HG02763 (cell line): Measurements from ENCODE around the gene LTBP2.

Experiments used
- ATAC-seq: cut with Tn5 transposase; IDR thresholded peaks from one replicate; pipeline ENCODE4 v1.9.1; 2021; ENCODE audit warnings: mild to moderate bottlenecking, moderate library complexity; ENCODE audit not compliant: unreplicated experiment

LTBP2 gene

DNA sequence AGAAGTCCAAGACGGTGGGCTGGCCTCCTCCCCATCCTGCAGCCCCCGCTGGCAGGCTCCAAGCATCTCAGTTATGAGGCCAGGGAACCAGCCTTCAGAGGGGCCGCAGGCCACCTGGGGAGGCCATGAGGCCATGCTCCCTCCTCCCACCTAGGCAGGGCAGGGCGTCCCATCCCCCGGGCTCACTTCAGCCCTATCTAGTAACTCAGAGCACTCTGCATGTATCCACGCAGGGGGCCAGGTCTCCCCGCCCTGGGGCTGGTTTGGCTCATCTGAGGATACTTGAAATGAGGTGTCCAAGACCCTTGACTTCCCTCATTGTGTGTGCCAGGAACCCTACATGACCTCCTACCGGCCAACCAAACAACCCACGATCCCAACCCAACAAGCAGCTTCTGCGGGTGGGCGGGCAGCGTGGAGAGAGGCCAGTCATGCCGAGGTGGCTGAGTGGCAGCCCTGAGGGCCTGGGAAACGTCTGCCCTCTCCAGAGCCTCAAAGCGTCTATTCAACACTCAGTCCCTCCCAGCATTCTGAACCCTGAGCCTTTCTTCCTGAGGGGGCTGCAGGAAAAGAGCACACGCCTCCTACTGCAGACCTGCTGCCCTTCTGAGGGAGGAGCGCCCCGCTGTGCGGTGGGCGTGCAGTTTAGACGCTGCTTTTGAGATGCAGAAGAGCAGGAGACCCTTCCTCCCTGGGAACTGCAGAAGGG lies 101.7 kb downstream of the LTBP2 start:
- no peak for ATAC-seq

DNA sequence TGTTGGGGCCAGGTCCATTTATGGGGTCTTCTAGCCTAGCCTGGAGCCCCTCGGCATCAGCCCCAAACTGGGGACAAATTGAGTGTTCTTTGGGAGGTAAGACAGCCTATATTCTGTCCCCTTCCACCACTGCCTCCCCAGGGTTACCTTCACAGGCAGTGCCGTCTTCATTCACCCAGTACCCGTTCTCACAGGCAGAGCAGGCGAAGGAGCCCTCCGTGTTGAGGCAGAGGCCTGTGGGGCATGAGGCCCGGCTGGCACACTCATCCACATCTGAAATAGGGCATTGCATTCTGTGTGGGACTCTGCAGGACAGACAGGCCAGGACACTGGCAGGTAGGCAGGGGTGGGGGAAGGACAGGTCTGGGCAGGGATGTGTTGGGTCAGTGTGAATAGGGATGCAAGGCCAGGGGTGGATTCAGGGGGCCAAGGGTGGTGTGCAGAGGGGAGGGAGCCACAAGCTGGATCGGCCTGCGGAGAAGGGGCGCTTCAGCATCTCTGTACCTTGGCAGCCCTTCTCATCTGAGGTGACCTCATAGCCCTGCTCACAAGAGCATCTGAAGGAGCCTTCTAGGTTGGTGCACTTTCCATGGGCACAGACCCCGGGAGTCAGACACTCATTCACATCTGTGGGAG lies 102.3 kb downstream of the LTBP2 start:
- no peak for ATAC-seq

DNA sequence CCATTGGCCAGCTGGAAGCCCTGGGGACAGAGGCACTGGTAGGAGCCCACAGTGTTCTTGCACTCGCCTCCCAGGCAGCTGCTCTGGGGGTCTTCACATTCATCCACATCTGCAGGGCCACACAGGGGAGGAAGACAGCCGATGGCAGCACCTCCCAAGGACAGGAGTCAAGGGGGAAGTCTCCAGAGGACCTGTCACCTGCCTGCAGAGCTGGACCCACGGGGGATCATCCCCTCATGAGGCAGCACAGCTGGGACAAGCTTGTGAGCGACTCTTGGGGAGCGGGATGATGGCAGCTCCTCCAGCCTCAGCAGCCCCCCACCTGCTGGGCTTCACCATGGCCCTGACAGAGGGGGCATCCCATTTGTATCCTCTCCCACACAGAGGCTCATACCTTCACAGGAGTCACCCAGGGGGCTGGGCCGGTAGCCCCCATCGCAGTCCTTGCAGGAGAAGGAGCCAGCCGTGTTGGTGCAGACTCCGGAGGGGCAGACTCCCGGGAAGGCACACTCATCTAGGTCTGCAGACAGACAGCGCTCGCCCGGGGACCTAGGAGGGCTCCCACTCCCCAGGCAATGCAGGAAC lies 103.1 kb downstream of the LTBP2 start:
- ATAC-seq = no peak

DNA sequence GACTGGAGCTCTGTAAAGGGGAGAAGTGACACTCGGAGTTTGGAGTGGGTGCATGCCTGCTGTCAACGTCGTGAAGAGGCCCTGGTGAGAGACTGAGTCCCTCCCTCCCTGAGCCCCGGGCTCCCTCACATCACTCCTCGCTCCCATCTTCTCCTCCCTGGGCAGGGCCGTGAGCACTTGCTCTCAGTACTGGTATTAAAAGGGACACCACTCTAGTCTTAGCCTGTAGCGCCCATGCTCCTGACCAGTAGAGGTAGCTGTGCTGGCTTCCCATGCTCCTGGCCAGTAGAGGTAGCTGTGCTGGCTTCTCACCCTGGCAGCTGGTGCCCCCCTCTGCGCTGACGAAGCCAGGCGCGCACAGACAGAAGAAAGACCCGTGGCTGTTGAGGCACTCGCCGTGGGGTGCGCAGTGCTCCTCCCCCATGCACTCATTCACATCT lies 103.7 kb downstream of the LTBP2 start:
- no peak for ATAC-seq

DNA sequence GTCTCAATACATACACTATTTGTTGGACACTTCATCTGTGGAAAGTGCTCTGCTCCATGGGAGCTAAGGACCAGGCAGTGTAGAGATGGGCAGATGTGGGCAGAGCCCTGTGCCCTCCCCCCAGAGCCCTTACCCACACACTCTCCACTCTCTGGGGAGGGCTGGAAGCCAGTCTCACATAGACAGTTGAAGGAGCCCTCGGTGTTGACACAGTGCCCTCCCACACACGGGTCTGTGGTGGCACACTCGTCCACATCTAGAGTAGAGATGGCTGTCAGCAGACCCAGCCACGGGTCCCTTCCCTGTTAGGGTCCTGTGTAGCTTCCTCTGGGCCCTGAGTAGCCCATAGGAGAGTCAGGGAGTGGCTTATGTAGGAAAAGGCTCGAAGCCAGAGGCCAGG lies 104.2 kb downstream of the LTBP2 start:
- no peak for ATAC-seq

DNA sequence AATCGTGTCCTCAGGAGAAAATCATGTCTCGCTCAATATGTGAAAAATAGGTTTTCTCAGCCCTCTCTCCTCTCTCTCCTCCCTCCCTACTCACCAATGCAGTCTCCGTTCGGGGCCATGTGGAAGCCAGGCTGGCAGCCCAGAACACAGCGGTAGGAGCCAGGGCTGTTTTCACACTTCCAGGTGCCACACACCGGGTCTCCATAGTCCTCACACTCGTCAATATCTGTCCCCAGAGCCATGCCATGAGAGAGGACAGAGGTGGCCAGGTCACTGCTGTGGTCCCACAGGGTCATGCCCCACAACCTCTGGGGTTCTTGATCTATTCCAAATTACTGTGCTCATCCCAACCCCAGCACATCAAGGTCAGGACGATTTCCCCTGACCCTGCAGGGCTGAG lies 105.0 kb downstream of the LTBP2 start:
- no peak for ATAC-seq

DNA sequence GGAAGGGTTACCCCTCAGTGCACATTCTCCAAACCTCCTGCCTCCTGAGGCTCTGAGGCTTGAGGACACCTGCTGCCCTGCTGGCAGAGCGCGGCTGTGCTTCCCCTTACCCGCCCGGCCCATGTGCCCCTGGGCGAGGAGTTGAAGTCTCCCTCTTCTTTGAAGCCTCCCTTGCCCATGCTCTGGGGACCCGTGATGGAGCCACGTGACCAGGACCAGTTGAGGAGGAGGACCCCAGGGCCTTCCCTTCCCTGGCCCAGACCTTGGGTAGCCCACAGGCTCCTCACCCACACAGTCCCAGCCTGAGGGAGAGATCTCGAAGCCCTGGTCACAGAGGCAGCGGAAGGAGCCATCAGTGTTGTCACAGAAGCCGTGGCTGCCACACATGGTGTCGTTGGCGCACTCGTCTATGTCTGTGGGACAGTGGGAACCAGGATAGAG lies 105.6 kb downstream of the LTBP2 start:
- ATAC-seq = no peak

DNA sequence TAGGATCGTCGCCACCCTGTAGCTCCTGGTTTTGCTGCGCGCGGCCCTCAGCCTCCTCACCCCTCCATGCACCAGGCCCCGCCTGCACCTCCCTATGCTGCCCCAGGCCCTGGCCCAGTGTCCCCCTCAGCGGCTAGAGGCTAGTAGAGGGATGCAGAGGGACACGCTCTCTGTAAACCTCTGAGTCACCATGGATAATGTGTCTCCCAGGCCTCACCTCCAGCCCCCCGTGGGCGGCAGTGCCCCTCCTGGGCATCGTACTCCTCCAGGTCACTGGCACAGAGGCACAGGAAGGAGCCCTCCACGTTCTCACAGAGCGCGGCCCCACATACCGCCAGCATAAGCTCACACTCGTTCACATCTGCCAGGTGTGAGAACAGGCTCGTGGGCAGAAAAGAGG lies 106.2 kb downstream of the LTBP2 start:
- ATAC-seq = no peak

DNA sequence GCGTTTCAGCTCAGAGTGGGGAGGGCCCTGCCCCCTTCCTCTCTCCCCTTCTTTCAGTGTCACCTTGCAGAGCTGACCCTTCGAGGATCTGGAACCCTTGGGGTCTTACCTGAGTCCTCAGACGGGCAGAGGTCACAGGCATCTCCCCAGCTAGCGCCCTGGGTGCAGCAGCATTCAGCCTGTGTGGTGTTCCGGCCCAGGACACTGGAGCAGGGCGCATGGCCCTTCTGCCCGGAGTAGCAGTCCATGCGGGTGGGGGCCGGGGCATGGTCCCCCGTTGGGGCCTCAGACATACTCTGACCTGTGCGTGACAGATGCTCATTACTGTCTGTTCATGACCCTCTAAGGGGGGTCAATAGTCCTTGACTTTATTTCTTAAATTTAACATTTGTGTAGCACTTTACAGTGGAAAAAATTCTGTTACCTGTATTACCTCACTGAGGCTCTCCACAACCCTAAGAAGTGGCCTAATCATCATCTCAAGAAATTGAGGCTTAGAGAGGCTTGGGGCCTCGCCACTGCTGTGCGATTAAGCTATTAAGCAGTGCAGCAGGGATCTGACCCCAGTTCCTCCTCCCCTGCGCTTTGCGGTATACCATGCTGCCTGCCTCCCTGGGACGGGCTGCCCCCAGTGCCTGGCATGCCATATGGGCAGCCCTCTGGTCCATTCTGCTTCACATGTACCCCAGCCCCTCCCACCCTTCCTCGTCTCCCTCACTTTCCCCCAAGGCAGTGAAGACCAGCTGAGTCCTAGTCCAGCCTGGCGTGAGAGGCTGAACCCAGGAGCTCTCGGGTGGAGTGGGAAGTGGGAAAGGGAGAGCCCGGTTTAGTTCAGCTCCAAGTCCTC lies 106.9 kb downstream of the LTBP2 start:
- no peak for ATAC-seq

DNA sequence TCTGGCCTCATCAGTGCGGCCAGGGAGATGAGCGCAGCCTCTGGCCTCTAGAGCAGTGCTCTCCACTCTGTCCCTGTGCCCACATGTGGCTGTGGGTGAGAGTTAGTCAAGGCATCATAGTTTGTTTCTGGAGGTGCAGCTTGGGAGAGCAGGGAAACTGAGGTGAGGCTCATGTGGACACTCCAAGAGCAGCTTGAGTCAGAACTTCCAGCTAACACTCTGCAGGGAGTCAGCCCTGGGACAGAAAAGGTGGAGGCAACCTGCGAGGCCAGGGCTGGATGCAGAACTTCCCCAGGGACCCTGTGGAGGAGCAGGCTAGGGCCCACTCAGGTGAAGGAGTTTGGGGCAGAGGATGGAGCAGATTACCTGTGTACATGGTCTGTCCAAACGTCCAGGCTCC lies 107.6 kb downstream of the LTBP2 start:
- ATAC-seq = no peak

DNA sequence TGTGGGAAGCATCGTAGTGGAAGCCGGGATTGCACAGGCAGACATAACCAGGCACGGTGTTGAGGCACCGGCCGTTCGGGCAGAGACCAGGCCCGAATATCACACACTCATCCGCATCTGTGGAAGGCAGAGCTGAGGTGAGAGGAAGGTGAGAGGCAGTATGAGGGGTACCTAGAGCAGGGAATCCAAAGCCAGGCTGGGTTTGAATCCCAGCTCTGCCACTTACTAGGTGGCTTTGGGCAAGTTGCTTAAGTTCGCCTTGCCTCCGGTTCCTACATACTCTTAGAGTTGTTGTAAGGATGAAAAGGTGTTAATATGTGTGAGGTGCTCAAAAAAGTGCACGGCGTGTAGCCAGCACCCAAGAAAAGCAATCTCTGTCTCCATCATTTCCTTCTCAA lies 108.1 kb downstream of the LTBP2 start:
- no peak for ATAC-seq

DNA sequence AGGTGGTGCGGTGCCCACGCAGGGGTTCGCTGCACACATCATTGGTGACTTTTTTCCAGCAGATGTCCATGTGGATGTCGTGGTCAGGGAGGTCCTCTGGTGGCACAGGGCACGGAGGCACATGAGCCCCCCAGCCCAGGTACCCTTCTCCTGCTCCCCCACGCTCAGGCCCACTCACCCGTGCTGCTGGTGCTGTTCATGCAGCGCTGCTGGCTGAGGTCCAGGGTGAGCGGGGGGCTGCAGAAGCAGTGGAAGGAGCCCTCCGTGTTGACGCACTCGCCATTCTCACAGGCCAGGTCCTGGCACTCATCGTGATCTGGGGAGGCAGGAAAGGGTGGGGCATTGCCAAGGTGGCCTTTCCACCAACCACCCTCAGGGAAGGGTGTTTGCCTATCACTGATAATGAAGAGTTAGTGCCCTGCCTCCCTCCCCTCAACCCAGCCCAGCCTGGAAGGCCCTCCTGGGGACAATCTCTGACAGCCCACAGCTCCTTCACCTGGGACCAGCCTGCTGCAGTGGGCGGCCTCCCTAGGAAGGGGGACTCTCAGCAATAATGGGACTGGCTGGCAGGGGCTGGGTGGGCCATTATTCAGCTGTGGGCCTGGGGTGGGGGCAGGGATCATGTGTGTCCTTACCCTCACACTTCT lies 108.6 kb downstream of the LTBP2 start:
- ATAC-seq = no peak

DNA sequence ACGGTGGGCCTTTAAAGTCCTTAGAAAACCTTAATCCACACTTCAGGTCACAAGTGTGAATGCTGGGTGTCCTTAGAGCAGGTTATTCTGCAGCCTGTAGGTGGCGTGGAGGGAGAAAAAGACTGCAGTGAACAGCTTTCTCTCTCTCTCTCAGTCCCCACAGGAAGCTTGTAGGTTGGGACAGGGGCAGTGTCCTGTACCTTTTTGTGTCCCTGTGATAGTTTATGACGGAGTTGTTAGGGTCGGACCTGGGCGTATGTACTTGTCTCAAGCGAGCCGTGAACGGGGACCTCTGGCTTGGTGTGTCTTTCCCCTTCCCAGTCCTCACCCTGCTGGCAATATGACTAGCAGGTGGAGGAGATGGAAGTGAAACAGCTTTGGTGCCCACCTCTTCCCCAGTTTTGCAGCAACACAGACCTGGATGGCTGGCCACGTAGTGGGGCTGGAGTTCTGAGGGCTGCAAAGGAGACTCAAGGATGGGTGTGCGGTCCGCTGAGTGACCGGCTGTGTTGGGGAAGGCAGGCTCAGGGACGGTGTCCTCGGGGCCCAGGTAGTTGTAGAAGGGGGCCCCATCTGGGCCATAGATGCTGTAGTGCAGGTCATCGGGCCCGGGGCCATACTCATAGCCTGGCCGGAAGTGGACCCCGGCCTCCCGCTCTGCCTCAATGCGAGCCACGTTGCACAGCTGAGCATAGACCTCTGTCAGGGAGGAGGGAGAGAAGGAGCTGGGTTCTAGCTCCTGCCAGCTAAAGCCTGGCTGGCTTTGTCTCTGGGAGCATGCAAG lies 109.6 kb downstream of the LTBP2 start:
- ATAC-seq = no peak

DNA sequence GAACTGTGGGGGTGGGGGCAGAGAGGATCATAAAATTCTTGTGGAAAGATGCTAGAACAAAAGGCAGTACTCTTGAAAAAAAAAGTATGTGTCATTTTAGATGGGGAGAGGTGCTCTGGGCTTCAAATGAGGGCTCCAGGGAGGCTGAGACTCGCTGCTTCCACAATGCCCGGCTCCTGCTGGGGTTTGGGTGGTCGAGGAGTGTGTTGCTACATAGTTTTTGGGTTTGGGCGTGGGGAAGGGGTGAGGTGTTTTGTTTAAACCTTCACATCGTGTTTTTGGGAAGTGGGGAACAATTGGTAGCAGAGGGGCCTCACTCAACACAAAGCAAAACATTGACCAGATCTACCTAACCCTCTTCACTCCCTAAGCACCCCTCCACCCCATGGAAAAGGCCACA lies 110.3 kb downstream of the LTBP2 start:
- ATAC-seq = no peak

DNA sequence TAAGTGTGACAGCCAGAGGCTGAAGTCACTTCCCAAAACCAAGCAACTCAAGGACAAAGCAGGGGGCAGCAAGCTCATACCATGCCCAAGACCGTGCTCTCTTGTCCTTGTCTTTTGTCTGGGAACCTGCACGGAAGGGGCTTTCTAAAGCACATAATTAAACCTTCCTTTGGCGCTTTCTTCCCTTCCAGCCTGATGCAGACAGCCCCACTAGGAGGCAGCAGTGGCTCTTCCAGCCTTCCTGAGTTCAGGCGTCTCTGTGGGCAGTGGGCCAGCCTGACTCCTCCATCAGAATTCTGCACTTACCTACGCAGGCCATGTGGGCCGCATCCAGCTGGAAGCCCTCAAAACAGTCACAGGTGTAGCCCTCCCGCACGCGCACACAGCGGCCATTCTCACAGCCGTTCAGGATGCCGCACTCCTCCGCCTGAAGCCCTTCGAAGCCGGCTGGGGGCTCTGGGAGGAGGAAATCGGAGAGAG lies 110.9 kb downstream of the LTBP2 start:
- no peak for ATAC-seq

DNA sequence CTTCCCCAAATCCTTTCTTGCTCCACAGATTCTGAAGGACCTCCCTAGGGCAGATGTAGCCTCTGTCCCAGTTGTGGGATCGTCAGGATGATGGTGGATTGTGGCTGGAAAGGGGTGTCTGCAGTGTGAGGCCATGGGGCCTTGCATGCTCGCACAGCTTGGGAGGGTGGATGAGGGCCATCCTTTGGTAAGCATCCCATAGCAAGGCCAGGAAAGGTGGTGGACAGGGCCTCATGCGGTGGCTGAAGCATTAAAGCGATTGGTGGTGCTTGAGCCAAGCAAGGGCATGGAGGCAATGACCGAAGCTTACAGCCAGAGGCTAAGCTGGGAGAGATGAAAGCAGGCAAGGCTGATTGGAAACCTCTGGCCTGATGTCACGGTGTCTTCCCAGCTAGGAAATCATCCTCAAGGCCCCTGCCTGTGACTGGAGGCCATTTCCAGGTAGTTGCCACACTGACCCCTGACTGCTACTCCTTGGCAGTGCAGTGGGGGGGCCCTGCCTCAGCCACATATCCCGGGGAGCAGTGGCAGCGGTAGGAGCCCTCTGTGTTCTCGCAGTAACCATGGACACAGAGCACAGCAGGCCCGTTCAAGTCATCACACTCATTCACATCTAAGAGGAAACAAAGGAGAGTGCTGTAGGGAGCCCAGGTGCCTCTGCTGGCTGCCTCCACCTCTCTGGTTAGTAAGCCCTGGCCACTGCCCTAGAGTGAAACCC lies 111.5 kb downstream of the LTBP2 start:
- ATAC-seq = no peak

DNA sequence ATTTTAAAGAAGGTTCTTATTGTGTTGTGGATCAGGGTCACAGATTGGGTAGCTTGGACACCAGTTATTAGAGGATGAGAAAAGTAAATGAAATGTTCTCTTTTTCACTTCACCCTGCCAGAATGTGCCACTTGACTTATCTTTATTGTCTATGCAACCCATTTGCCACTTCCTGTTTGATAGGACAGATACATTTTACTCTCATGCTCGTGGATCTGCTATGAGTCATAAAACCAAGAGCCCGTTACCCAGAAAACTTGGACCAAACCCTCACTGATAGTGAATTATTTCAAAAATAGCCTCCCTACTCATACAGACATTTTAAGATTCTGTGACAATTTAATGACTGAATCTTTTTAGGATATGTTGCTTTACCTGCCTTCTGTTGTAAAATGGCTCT lies 116.7 kb downstream of the LTBP2 start:
- ATAC-seq = no peak

DNA sequence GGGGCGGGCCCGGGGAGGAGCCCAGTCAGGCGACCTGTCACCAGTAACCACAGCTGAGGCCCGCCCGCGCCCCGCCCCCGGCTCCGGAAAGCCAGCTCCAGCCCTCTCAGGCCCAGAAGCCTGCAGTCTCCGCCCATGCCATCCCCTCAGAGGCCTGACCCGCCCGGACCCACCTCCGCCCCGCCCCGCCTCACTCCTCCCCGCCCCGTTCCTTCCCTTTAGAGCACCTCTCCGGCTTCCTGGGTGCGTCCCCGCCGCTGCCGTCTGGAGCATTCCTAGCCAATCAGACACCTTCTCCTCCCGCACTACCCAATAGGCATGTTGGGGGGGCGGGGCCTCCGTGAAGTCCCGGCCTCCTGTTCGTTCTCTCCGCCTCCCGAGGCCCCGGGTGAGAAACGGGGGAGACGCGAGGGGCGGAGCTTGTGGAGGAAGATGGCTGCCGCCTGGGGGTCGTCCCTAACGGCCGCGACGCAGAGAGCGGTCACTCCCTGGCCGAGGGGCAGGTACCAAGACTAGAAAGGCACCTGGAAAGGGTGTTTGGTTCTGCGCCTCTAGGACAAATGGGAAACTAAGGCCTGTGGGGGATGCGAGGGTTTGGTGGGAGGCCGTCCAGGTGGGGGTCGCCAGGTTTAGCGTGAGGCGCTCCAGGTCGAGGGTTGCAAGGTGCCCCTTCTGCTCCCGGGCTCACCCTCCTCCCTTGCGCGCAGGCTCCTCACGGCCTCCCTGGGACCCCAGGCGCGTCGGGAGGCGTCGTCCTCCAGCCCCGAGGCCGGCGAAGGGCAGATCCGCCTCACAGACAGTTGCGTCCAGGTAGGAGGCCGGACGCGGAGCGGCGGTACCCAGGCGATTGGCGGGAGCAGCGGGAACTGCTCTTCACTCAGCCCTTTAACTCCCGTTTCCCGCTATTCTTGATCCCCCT lies 118.4 kb downstream of the LTBP2 start, which contains the start of gene ISCA2:
Gene ISCA2, plus strand, starts transcription at position 423 of the 919 bp plus-strand sequence. Its CDS starts 10 bp downstream, at position 433.
- ATAC-seq = peak; percentile 87
